ENCODE data around the gene SMC3. TPM values are rescaled to one million over a fixed set of nuclear protein-coding genes. Genes with fewer than 3 reads are reported as not detected.

Gene SMC3
- total and polyA plus RNA-seq, 2 experiments from 2014 or later = 72.3 to 320 TPM

- Mint-ChIP-seq H3K4me1 (peaks cover 2% of the 10 kb centered on the region; the same call in 2 of the 3 replicates), H3K4me3 (no peak overlapping the region), H3K27ac (no peak overlapping the region), H3K9me3 (no peaks in the 10 kb centered on the region), H3K36me3 (ENCODE audit: low read depth) (peaks cover 51% of the 10 kb centered on the region), H3K27me3 (ENCODE audit: insufficient read depth, low read depth, poor library complexity) (peaks cover 2% of the 10 kb centered on the region)
- Histone ChIP-seq H3K4me1 (ENCODE audit: insufficient read depth) (no peaks in the 10 kb centered on the region), H2AFZ (no peak overlapping the region), H3K4me2 (no peak overlapping the region), H3K9me2 (ENCODE audit: insufficient read depth) (no peaks in the 10 kb centered on the region), H3K36me3 (ENCODE audit: insufficient read depth) (peaks cover 36% of the 10 kb centered on the region), H3K27me3 (ENCODE audit: insufficient read depth) (no peaks in the 10 kb centered on the region), H3K79me2 (replicated peaks; ENCODE audit: insufficient read depth) (peaks cover 44% of the 10 kb centered on the region), H3K27ac (ENCODE audit: low read depth) (no peak overlapping the region), H4K20me1 (replicated peaks; ENCODE audit: insufficient read depth) (peaks cover 23% of the 10 kb centered on the region), H3K4me3 (no peak overlapping the region), H3F3A (replicated peaks; ENCODE audit: low read depth) (no peaks in the 10 kb centered on the region)
- TF ChIP-seq, protein P1, sequence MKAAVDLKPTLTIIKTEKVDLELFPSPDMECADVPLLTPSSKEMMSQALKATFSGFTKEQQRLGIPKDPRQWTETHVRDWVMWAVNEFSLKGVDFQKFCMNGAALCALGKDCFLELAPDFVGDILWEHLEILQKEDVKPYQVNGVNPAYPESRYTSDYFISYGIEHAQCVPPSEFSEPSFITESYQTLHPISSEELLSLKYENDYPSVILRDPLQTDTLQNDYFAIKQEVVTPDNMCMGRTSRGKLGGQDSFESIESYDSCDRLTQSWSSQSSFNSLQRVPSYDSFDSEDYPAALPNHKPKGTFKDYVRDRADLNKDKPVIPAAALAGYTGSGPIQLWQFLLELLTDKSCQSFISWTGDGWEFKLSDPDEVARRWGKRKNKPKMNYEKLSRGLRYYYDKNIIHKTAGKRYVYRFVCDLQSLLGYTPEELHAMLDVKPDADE (IDR thresholded peaks at IDR 0.05) = no peak
- TF ChIP-seq ZNF462 (CRISPR knock-in tag; IDR thresholded peaks at IDR 0.05) = no peak
- TF ChIP-seq EZH2phosphoT487 (IDR thresholded peaks at IDR 0.05; ENCODE audit: unreplicated experiment) = no peak
- no peak for TF ChIP-seq ZNF331 (CRISPR knock-in tag; IDR thresholded peaks at IDR 0.05; ENCODE audit: low read depth)
- TF ChIP-seq, protein P2, sequence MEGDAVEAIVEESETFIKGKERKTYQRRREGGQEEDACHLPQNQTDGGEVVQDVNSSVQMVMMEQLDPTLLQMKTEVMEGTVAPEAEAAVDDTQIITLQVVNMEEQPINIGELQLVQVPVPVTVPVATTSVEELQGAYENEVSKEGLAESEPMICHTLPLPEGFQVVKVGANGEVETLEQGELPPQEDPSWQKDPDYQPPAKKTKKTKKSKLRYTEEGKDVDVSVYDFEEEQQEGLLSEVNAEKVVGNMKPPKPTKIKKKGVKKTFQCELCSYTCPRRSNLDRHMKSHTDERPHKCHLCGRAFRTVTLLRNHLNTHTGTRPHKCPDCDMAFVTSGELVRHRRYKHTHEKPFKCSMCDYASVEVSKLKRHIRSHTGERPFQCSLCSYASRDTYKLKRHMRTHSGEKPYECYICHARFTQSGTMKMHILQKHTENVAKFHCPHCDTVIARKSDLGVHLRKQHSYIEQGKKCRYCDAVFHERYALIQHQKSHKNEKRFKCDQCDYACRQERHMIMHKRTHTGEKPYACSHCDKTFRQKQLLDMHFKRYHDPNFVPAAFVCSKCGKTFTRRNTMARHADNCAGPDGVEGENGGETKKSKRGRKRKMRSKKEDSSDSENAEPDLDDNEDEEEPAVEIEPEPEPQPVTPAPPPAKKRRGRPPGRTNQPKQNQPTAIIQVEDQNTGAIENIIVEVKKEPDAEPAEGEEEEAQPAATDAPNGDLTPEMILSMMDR (conservative IDR thresholded peaks at IDR 0.05; ENCODE audit: low read depth in 2 of 2) = no peak
- no peak for TF ChIP-seq JUNB (IDR thresholded peaks at IDR 0.05; ENCODE audit: unreplicated experiment)
- no peak for TF ChIP-seq EZH2 (IDR thresholded peaks at IDR 0.05; ENCODE audit: low read depth, unreplicated experiment)
- TF ChIP-seq, protein P3, sequence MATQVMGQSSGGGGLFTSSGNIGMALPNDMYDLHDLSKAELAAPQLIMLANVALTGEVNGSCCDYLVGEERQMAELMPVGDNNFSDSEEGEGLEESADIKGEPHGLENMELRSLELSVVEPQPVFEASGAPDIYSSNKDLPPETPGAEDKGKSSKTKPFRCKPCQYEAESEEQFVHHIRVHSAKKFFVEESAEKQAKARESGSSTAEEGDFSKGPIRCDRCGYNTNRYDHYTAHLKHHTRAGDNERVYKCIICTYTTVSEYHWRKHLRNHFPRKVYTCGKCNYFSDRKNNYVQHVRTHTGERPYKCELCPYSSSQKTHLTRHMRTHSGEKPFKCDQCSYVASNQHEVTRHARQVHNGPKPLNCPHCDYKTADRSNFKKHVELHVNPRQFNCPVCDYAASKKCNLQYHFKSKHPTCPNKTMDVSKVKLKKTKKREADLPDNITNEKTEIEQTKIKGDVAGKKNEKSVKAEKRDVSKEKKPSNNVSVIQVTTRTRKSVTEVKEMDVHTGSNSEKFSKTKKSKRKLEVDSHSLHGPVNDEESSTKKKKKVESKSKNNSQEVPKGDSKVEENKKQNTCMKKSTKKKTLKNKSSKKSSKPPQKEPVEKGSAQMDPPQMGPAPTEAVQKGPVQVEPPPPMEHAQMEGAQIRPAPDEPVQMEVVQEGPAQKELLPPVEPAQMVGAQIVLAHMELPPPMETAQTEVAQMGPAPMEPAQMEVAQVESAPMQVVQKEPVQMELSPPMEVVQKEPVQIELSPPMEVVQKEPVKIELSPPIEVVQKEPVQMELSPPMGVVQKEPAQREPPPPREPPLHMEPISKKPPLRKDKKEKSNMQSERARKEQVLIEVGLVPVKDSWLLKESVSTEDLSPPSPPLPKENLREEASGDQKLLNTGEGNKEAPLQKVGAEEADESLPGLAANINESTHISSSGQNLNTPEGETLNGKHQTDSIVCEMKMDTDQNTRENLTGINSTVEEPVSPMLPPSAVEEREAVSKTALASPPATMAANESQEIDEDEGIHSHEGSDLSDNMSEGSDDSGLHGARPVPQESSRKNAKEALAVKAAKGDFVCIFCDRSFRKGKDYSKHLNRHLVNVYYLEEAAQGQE (IDR thresholded peaks at IDR 0.05; ENCODE audit: unreplicated experiment) = no peak
- TF ChIP-seq NANOG (IDR thresholded peaks at IDR 0.05; ENCODE audit: borderline replicate concordance) = no peak
- no peak for TF ChIP-seq POLR2AphosphoS5 (IDR thresholded peaks at IDR 0.05; ENCODE audit: low read depth)
- TF ChIP-seq STAT1 (IDR thresholded peaks at IDR 0.05; ENCODE audit: unreplicated experiment) = no peak
- TF ChIP-seq CREB1 (CRISPR knock-in tag; IDR thresholded peaks at IDR 0.05; ENCODE audit: low read depth) = no peak
- no peak for TF ChIP-seq ZNF114 (CRISPR knock-in tag; IDR thresholded peaks at IDR 0.05)
- DNase-seq (ENCODE audit: low spot score) = no peak
- ATAC-seq = no peak
Measured at GRCh38 chr10:110577056-110577455, 9.6 kb downstream of the SMC3 start.

Data from GM23338 (cell line).